HCT116 (cell line): Measurements from ENCODE around the gene ETV5. TPM values are rescaled to one million over a fixed set of nuclear protein-coding genes. Genes with fewer than 3 reads are reported as not detected.

Experiments
- ATAC-seq: fragments of 200-7000 bp; cut with Tn5 transposase; 2 replicates; pipeline ENCODE4 v1.9.1; 2020; ENCODE audit warnings: mild to moderate bottlenecking, moderate library complexity
- BruUV-seq: library from RNA; stranded (reverse); fragments of 400-500 nt; replicated peaks from 2 replicates; lab custom pipeline; 2021; lab: Mats Ljungman, UMichigan
- CTCF ChIA-PET: fragments of 300-600 bp; sonication (Branson Sonifier 250); formaldehyde crosslinking; loops from one replicate; lab custom pipeline; 2021; ENCODE audit warnings: antibody characterized with exemption; lab: Charles Lee
- POLR2A ChIA-PET: fragments of 300-600, 350-600 bp; sonication (Branson Sonifier 250); formaldehyde crosslinking; loops from one replicate; lab custom pipeline; 2021; ENCODE audit warnings: antibody characterized with exemption; lab: Charles Lee
- RAD21 ChIA-PET, 2 experiments: fragments of 300-600 bp; sonication (Branson Sonifier 250); formaldehyde crosslinking; loops; one replicate each; lab custom pipeline; 2023; ENCODE audit warnings: low total read pairs in 2 of 2; ENCODE audit not compliant: uncharacterized antibody in 2 of 2, unreplicated experiment in 2 of 2, low non-redundant PET in 1 of 2; lab: Charles Lee
- DNase-seq: peaks from one replicate; pipeline ENCODE4 v3.0.0-alpha.2; 2010; ENCODE audit warnings: low read depth, low spot score
- H2AFZ ChIP-seq: fragments of 200-600 bp; shearing (Covaris generic), sonication (generic); 2 replicates; pipeline ENCODE4 v1.6.1; 2017; ENCODE audit warnings: low read depth, mixed run types, mixed read lengths, antibody characterized with exemption, low read length; ENCODE audit not compliant: poor library complexity, severe bottlenecking
- H3K27ac ChIP-seq: 2 replicates; pipeline ENCODE4 v1.5.1; 2012; ENCODE audit warnings: low read depth, low read length
- H3K27me3 ChIP-seq: fragments of 200-600 bp; sonication (generic); 2 replicates; pipeline ENCODE4 v1.6.1; 2016; ENCODE audit warnings: mixed run types, low read length, mixed read lengths; ENCODE audit not compliant: insufficient read depth
- H3K36me3 ChIP-seq, 2 experiments: fragments of 200-500 bp in 1 of 2; fragments of 200-600 bp in 1 of 2; sonication (Bioruptor generic) in 1 of 2; sonication (generic) in 1 of 2; 2 replicates each; pipeline versions ENCODE4 v1.5.1 to v1.6.1; 2014 to 2016; ENCODE audit warnings: low read length in 2 of 2, inconsistent platforms in 1 of 2, mixed read lengths in 1 of 2, mixed run types in 1 of 2; ENCODE audit not compliant: insufficient read depth in 2 of 2, control insufficient read depth in 1 of 2
- H3K4me1 ChIP-seq, 2 experiments: fragments of 200-600 bp in 1 of 2; sonication (generic) in 1 of 2; 2 replicates each; pipeline versions ENCODE4 v1.5.1 to v1.6.1; 2012 to 2017; ENCODE audit warnings: low read length in 2 of 2, inconsistent platforms in 1 of 2, mild to moderate bottlenecking in 1 of 2, mixed read lengths in 1 of 2, mixed run types in 1 of 2, moderate library complexity in 1 of 2; ENCODE audit not compliant: insufficient read depth in 2 of 2, control insufficient read depth in 1 of 2
- H3K4me2 ChIP-seq: fragments of 200-600 bp; sonication (generic); 2 replicates; pipeline ENCODE4 v1.6.1; 2017; ENCODE audit warnings: mixed run types, low read length, mixed read lengths
- H3K4me3 ChIP-seq, 2 experiments: fragments of 200-600 bp in 1 of 2; sonication (generic) in 1 of 2; replicated peaks in 1 of 2; 2 replicates each; pipeline ENCODE4 v1.5.1; 2011 to 2016; ENCODE audit warnings: low read length in 2 of 2, control low read depth in 1 of 2, low read depth in 1 of 2, mild to moderate bottlenecking in 1 of 2, mixed read lengths in 1 of 2, mixed run types in 1 of 2
- H3K79me2 ChIP-seq: fragments of 200-600 bp; sonication (generic); 2 replicates; pipeline ENCODE4 v1.6.1; 2017; ENCODE audit warnings: mild to moderate bottlenecking, mixed run types, low read length, moderate library complexity, mixed read lengths; ENCODE audit not compliant: insufficient read depth
- H3K9ac ChIP-seq: fragments of 200-600 bp; sonication (generic); 2 replicates; pipeline ENCODE4 v1.6.1; 2016; ENCODE audit warnings: low read length, mixed read lengths
- H3K9me2 ChIP-seq: fragments of 200-600 bp; sonication (generic), shearing (Covaris generic); 2 replicates; pipeline ENCODE4 v1.6.1; 2017; ENCODE audit warnings: mixed run types, mild to moderate bottlenecking, moderate library complexity; ENCODE audit not compliant: insufficient read depth
- H3K9me3 ChIP-seq, 2 experiments: fragments of 200-500 bp in 1 of 2; fragments of 200-600 bp in 1 of 2; sonication (Bioruptor generic) in 1 of 2; sonication (generic) in 1 of 2; 2 replicates each; pipeline ENCODE4 v1.6.1; 2014 to 2017; ENCODE audit warnings: low read length in 2 of 2, mixed read lengths in 2 of 2, inconsistent platforms in 1 of 2, low read depth in 1 of 2, mild to moderate bottlenecking in 1 of 2, mixed run types in 1 of 2, moderate library complexity in 1 of 2; ENCODE audit not compliant: control insufficient read depth in 1 of 2, insufficient read depth in 1 of 2
- H4K20me1 ChIP-seq: fragments of 200-600 bp; sonication (generic), shearing (Covaris generic); 2 replicates; pipeline ENCODE4 v1.6.1; 2017; ENCODE audit warnings: mixed run types, mild to moderate bottlenecking, moderate library complexity; ENCODE audit not compliant: insufficient read depth
- ATF3 ChIP-seq: IDR thresholded peaks from 2 replicates; pipeline ENCODE4 v1.6.1; 2012
- CEBPB ChIP-seq: IDR thresholded peaks from 2 replicates; pipeline ENCODE4 v1.6.1; 2012; ENCODE audit warnings: low read depth
- EGR1 ChIP-seq: IDR thresholded peaks from 2 replicates; pipeline ENCODE4 v1.6.1; 2012; ENCODE audit warnings: low read depth
- EZH2 ChIP-seq: fragments of 200-600 bp; sonication (generic); IDR thresholded peaks from 2 replicates; pipeline ENCODE4 v1.6.1; 2017; ENCODE audit warnings: antibody characterized with exemption, mixed run types
- FOSL1 ChIP-seq: IDR thresholded peaks from 2 replicates; pipeline ENCODE4 v1.6.1; 2012; ENCODE audit warnings: low read depth
- JUND ChIP-seq: IDR thresholded peaks from 2 replicates; pipeline ENCODE4 v1.6.1; 2012
- POLR2A ChIP-seq: IDR thresholded peaks from 2 replicates; pipeline ENCODE4 v1.7.0; 2011; ENCODE audit warnings: borderline replicate concordance; ENCODE audit not compliant: insufficient read depth, insufficient read length; ENCODE audit errors: extremely low read depth
- POLR2AphosphoS5 ChIP-seq: IDR thresholded peaks from 2 replicates; pipeline ENCODE4 v1.6.1; 2011; ENCODE audit warnings: mild to moderate bottlenecking, low read depth, low read length, moderate library complexity
- SIN3A ChIP-seq: IDR thresholded peaks from 2 replicates; pipeline ENCODE4 v1.6.1; 2012; ENCODE audit warnings: low read depth
- SP1 ChIP-seq: IDR thresholded peaks from 2 replicates; pipeline ENCODE4 v1.6.1; 2012; ENCODE audit warnings: low read depth
- SRF ChIP-seq: IDR thresholded peaks from 2 replicates; pipeline ENCODE4 v1.6.1; 2012; ENCODE audit warnings: low read depth
- TCF7L2 ChIP-seq: IDR thresholded peaks from 2 replicates; pipeline ENCODE4 v1.7.0; 2011; ENCODE audit warnings: borderline replicate concordance, inconsistent platforms; ENCODE audit not compliant: insufficient read depth, insufficient read length; ENCODE audit errors: extremely low read depth
- ZBTB33 ChIP-seq: IDR thresholded peaks from 2 replicates; pipeline ENCODE4 v1.6.1; 2011; ENCODE audit warnings: mild to moderate bottlenecking, low read length, moderate library complexity; ENCODE audit not compliant: insufficient replicate concordance; ENCODE audit errors: extremely low read depth
- ZNF274 ChIP-seq: fragments of 200-500 bp; sonication (Bioruptor generic); IDR thresholded peaks from 2 replicates; pipeline ENCODE4 v1.6.1; 2014; ENCODE audit warnings: mild to moderate bottlenecking, low read depth, low read length, inconsistent platforms
- intact Hi-C: fragments of 100-400 bp; cut with micrococcal nuclease; formaldehyde crosslinking; loops from 2 replicates; pipeline ENCODE4 v1.10.0; 2022
- total RNA-seq: library from RNA; stranded (reverse); gene quantifications from one replicate; pipeline ENCODE4 v1.2.1, GENCODE V29; 2021; ENCODE audit not compliant: unreplicated experiment

ETV5 gene
- total RNA-seq, 1 experiment from 2014 or later = 89.7 TPM

GRCh38 chr3:185999221-185999620 is 109.7 kb downstream of the ETV5 start:
- Histone ChIP-seq H3K27ac (no peak overlapping the region), H3K9me3 (no peaks in the 10 kb centered on the region), H4K20me1 (no peaks in the 10 kb centered on the region), H3K4me2 (no peak overlapping the region), H3K27me3 (no peaks in the 10 kb centered on the region), H2AFZ (no peak overlapping the region), H3K79me2 (no peaks in the 10 kb centered on the region), H3K4me3 (no peak overlapping the region), H3K36me3 (no peaks in the 10 kb centered on the region), H3K9me2 (no peaks in the 10 kb centered on the region), H3K9ac (no peak overlapping the region), H3K4me1 (no peaks in the 10 kb centered on the region)
- no peak for DNase-seq
- CTCF ChIA-PET = no interaction called here
- RAD21 ChIA-PET = no interaction called here
- no TSS peak for BruUV-seq
- no peak for TF ChIP-seq POLR2AphosphoS5
- TF ChIP-seq SP1 = no peak
- TF ChIP-seq SRF = no peak
- no peak for TF ChIP-seq TCF7L2
- no peak for TF ChIP-seq POLR2A
- no peak for TF ChIP-seq ZNF274
- no peak for TF ChIP-seq CEBPB
- no peak for TF ChIP-seq EZH2
- no peak for TF ChIP-seq FOSL1
- TF ChIP-seq ZBTB33 = no peak
- TF ChIP-seq EGR1 = no peak
- TF ChIP-seq JUND = no peak
- TF ChIP-seq ATF3 = no peak
- no peak for TF ChIP-seq SIN3A
- POLR2A ChIA-PET = no interaction called here
- no peak for ATAC-seq
- intact Hi-C loops = no loop called here
